HG02885 (cell line): ENCODE results near the gene TCF19.
"Not testable (repeated sequence)": the region's sequence is repeated elsewhere in the genome, so short reads cannot be mapped to it uniquely, and the experiment has no call there.

ENCODE experiments used
- ATAC-seq: cut with Tn5 transposase; IDR thresholded peaks from one replicate; pipeline ENCODE4 v1.9.1; 2021; ENCODE audit warnings: mild to moderate bottlenecking; ENCODE audit not compliant: unreplicated experiment, poor library complexity

TCF19 gene

GRCh38 chr6:31175971-31176370 lies 17.6 kb downstream of the TCF19 start:
- ATAC-seq: no peak

- no peak for ATAC-seq
Observed at GRCh38 chr6:31178143-31179041, 20.0 kb downstream of the TCF19 start.

GRCh38 chr6:31179042-31179386 lies 20.6 kb downstream of the TCF19 start:
- no peak for ATAC-seq

- no peak for ATAC-seq
Observed at GRCh38 chr6:31179896-31180295, 21.5 kb downstream of the TCF19 start.

- peak; percentile 89 for ATAC-seq
Observed at GRCh38 chr6:31180500-31180899, 22.1 kb downstream of the TCF19 start.

- not testable (repeated sequence) for ATAC-seq
Observed at GRCh38 chr6:31183287-31183686, 24.9 kb downstream of the TCF19 start.

- ATAC-seq: not testable (repeated sequence)
Observed at GRCh38 chr6:31183859-31184258, 25.5 kb downstream of the TCF19 start.

- ATAC-seq: not testable (repeated sequence)
Observed at GRCh38 chr6:31185695-31186051, 27.3 kb downstream of the TCF19 start.

GRCh38 chr6:31186052-31186734 lies 27.8 kb downstream of the TCF19 start:
- ATAC-seq: no peak

- no peak for ATAC-seq
Observed at GRCh38 chr6:31187780-31188194, 29.4 kb downstream of the TCF19 start.

- not testable (repeated sequence) for ATAC-seq
Observed at GRCh38 chr6:31189223-31189622, 30.8 kb downstream of the TCF19 start.

GRCh38 chr6:31190488-31190887 lies 32.1 kb downstream of the TCF19 start:
- no peak for ATAC-seq

GRCh38 chr6:31192431-31193105 lies 34.2 kb downstream of the TCF19 start:
- not testable (repeated sequence) for ATAC-seq

- no peak for ATAC-seq
Observed at GRCh38 chr6:31193206-31193605, 34.8 kb downstream of the TCF19 start.

- no peak for ATAC-seq
Observed at GRCh38 chr6:31194061-31194834, 35.9 kb downstream of the TCF19 start.

- not testable (repeated sequence) for ATAC-seq
Observed at GRCh38 chr6:31195308-31195979, 37.1 kb downstream of the TCF19 start.

- not testable (repeated sequence) for ATAC-seq
Observed at GRCh38 chr6:31196251-31197022, 38.0 kb downstream of the TCF19 start.

- peak; percentile 67 for ATAC-seq
Observed at GRCh38 chr6:31197559-31198305, 39.3 kb downstream of the TCF19 start.
